Measurements from ENCODE around the gene MOSMO. TPM values are rescaled to one million over a fixed set of nuclear protein-coding genes. Genes with fewer than 3 reads are reported as not detected.

Gene MOSMO
- total and polyA plus RNA-seq, 2 of the 13 experiments (the other 11 are each of a cell fraction or from before 2014, with no cell fraction given), result 26.7 to 32.6 TPM

DNA sequence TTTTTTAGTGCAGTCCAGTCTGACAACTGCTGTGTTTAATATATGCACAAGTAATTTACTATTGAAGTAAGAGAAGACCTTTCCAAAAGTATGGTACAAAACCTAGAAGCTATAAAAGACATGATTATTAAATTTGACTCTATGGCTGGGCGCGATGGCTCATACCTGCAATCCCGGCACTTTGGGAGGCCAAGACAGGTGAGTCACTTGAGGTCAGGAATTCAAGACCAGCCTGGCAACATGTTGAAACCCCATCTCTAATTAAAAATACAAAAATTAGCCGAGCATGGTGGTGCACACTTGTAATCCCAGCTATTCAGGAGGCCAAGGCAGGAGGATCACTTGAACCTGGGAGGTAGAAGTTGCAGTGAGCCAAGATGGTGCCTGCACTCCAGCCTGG, 43.1 kb downstream of the MOSMO start:
- 97% methylated on average over 4 of the region's 4 CpGs for WGBS (ENCODE audit: low lambda C conversion rate)
- BruUV-seq (replicated peaks), result no TSS peak
- in situ Hi-C loops (cut with HindIII; ENCODE audit: extremely low pct_ligation_motif_present, low pct_unique_long_range_greater_than_20kb) (no loop called here), intact Hi-C loops (cut with micrococcal nuclease; ENCODE audit: unreplicated experiment) (no loop called here)
- CTCF ChIA-PET (ENCODE audit: low intra/inter-chr PET ratio, low total read pairs), result no interaction called here
- POLR2A ChIA-PET, result no interaction called here
- peaks cover 6% of the 10 kb centered on the region for H3K79me2 ChIP-seq (ENCODE audit: insufficient read depth, low read length)
- H3K27ac ChIP-seq (ENCODE audit: extremely low read length, insufficient read depth, low read length), result no peak overlapping the region
- H3K4me2 ChIP-seq (ENCODE audit: low read depth, low read length), result no peak overlapping the region
- no peak overlapping the region for H3K4me3 ChIP-seq (replicated peaks in 1 of 3; ENCODE audit: insufficient read depth in 1 of 3, low read depth in 2 of 3, low read length in 3 of 3)
- H3K9ac ChIP-seq (ENCODE audit: insufficient read depth, low read depth, low read length), result no peak overlapping the region
- H4K20me1 ChIP-seq (ENCODE audit: insufficient read depth, low read length), result no peaks in the 10 kb centered on the region
- TF ChIP-seq ZNF556 (CRISPR knock-in tag; IDR thresholded peaks at IDR 0.05; ENCODE audit: borderline replicate concordance) (no peak), DPF2 (CRISPR knock-in tag; IDR thresholded peaks at IDR 0.05; ENCODE audit: borderline replicate concordance, low read depth) (no peak), ZNF781 (CRISPR knock-in tag; IDR thresholded peaks at IDR 0.05; ENCODE audit: borderline replicate concordance, not compliant biosample characterization) (no peak), RFXAP (CRISPR knock-in tag; IDR thresholded peaks at IDR 0.05; ENCODE audit: borderline replicate concordance) (no peak), ZMYM4 (CRISPR knock-in tag; IDR thresholded peaks at IDR 0.05) (no peak), CCDC6 (CRISPR knock-in tag; IDR thresholded peaks at IDR 0.05) (no peak), SSRP1 (CRISPR knock-in tag; IDR thresholded peaks at IDR 0.05) (no peak), ZNF484 (CRISPR knock-in tag; IDR thresholded peaks at IDR 0.05; ENCODE audit: borderline replicate concordance, low read depth) (no peak), ZNF263 (CRISPR knock-in tag; IDR thresholded peaks at IDR 0.05) (no peak), AKAP8 (CRISPR knock-in tag; IDR thresholded peaks at IDR 0.05) (no peak), MXI1 (IDR thresholded peaks at IDR 0.05; ENCODE audit: borderline replicate concordance, low read depth, low read length) (no peak), ZNF441 (CRISPR knock-in tag; IDR thresholded peaks at IDR 0.05; ENCODE audit: borderline replicate concordance) (no peak), KLF12 (CRISPR knock-in tag; IDR thresholded peaks at IDR 0.05; ENCODE audit: borderline replicate concordance) (no peak), POGZ (CRISPR knock-in tag; IDR thresholded peaks at IDR 0.05) (no peak)
- TF ChIP-seq, protein P1, sequence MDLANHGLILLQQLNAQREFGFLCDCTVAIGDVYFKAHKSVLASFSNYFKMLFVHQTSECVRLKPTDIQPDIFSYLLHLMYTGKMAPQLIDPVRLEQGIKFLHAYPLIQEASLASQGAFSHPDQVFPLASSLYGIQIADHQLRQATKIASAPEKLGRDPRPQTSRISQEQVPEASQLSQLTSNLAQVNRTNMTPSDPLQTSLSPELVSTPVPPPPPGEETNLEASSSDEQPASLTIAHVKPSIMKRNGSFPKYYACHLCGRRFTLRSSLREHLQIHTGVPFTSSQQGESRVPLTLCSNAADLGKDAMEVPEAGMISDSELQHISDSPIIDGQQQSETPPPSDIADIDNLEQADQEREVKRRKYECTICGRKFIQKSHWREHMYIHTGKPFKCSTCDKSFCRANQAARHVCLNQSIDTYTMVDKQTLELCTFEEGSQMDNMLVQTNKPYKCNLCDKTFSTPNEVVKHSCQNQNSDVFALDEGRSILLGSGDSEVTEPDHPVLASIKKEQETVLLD (CRISPR knock-in tag; IDR thresholded peaks at IDR 0.05; ENCODE audit: low read depth), result no peak
- TF ChIP-seq, protein P2, sequence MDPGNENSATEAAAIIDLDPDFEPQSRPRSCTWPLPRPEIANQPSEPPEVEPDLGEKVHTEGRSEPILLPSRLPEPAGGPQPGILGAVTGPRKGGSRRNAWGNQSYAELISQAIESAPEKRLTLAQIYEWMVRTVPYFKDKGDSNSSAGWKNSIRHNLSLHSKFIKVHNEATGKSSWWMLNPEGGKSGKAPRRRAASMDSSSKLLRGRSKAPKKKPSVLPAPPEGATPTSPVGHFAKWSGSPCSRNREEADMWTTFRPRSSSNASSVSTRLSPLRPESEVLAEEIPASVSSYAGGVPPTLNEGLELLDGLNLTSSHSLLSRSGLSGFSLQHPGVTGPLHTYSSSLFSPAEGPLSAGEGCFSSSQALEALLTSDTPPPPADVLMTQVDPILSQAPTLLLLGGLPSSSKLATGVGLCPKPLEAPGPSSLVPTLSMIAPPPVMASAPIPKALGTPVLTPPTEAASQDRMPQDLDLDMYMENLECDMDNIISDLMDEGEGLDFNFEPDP (CRISPR knock-in tag; conservative IDR thresholded peaks at IDR 0.05), result no peak
- no peaks in the 10 kb centered on the region for H3K9me3 ChIP-seq (ENCODE audit: low read length)
- H3K27me3 ChIP-seq (ENCODE audit: control insufficient read depth in 1 of 2, insufficient read depth in 2 of 2, low read length in 2 of 2), result no peaks in the 10 kb centered on the region
- FAIRE-seq (no peak), DNase-seq (ENCODE audit: low spot score) (no peak), ATAC-seq (no peak)
- H3K36me3 ChIP-seq (replicated peaks in 1 of 2; ENCODE audit: control insufficient read depth in 1 of 2, insufficient read depth in 2 of 2, low read length in 2 of 2), result peaks cover 0 to 1% of the 10 kb centered on the region in 2 experiments; a peak in 1 of 5 replicates
- no peak overlapping the region for H2AFZ ChIP-seq (ENCODE audit: low read length)
- no peaks in the 10 kb centered on the region for H3K4me1 ChIP-seq (ENCODE audit: insufficient read depth, low read length)

All from HepG2 (cell line).